NCI-H1930 (cell line): Measurements from ENCODE around the gene PANK3.
"Not testable (repeated sequence)": the region's sequence is repeated elsewhere in the genome, so short reads cannot be mapped to it uniquely, and the experiment has no call there.

Experiments used
- DNase-seq, 2 experiments: peaks; one replicate each; lab custom pipeline; 2025; lab: John Stamatoyannopoulos, UW

PANK3 gene

DNA sequence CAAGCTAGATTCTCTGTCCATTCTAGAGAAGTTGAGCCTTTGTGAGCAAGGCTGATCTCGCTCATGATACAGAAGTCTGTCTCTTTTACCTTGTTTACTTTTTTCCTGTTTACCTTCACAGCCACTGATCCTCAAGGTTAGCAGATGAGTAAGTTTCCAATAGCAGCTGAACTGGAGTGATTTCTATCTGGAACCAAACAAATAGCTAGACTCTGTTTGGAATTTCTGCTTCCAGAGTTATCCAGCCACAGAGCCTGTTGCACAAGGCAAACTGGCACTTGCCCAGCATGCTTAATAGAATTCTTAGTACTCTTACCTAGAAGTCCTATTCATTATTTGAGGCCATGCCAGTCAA is 12.8 kb upstream of the PANK3 start:
- no peak for DNase-seq

DNA sequence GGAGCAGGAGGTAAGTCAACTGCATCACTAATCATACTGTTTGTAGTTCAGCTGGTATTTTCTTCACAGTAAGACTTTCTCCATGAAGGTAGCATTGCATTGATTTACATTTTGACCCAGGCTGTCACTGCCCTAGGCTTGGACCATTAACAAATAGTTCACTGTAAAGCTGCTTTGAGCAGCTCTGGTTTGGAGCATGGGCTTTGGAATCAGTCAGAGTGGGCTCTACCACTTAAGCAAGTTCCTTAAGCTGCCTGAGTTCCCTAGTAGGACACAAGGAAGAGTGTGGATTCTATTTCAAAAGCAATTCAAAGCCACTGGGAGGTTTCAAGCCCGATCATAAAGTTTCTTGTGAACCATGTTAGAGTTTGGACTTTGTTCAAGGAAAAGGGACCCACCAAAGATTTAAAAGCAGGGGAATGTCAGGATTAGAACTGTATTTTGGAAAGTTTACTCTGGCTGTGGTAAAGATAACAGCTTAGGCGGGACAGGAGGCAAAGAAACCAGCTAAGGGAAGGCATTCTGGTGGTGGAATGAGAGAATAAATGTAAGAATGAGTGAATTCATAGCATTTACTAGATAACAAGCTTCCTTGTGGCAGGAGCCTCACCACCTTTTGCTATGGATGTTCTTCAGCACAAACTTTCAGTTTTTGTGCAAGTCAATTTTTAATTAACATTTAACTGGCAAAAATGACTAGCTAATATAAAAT is 12.3 kb upstream of the PANK3 start:
- no peak for DNase-seq

DNA sequence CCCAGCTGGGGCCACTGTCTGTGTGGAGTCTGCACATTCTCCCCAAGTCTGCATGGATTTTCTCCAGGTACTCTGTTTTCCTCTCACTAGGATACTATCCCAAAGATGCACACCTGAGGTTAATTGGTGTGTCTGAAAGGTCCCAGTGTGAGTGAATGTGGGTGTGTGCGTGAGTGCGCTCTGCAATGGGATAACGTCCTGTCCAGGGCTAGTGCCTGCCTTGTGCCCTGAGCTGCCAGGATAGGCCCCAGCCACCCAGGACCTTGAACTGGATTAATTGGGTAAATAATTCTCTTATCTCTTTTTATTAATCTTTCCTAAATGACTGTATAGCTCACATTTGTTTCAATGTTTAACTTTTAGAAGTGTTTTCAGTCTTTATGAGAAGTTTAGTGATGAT is 11.5 kb upstream of the PANK3 start:
- DNase-seq = no peak

GRCh38 chr5:168587987-168588386 is 8.8 kb upstream of the PANK3 start:
- DNase-seq = no peak

DNA sequence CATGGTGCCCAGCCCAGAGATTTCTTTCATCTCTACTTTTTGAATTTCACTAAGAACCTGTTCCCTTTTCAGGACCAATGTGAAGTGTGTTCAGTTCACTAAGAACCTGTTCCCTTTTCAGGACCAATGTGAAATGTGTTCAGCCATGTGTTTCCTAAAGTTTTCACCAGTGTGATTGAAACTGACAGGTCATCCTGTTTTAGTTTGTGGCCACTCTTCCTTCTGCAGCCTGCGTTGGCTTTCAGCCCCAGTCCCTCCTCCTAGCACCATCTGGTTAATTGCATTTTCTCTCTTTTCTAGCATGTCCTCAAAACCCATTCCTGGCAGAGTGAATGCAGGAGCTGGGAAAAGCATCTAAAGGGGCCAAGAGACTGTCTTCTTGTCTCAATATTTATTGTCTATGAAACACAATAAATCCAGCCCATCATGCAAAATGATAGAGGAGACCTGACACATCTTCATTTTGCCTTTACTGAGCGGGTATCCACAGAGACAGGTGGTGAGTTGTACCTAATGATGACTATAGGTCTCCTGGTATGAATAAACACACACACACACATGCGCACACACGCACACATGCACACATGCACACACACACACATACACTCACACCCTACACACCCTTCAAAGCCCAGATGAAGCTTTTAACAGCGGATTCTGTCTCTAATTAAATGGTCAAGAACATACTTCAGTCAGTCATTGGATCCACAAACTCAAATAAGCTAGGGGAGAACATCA is 6.1 kb upstream of the PANK3 start:
- DNase-seq = no peak

DNA sequence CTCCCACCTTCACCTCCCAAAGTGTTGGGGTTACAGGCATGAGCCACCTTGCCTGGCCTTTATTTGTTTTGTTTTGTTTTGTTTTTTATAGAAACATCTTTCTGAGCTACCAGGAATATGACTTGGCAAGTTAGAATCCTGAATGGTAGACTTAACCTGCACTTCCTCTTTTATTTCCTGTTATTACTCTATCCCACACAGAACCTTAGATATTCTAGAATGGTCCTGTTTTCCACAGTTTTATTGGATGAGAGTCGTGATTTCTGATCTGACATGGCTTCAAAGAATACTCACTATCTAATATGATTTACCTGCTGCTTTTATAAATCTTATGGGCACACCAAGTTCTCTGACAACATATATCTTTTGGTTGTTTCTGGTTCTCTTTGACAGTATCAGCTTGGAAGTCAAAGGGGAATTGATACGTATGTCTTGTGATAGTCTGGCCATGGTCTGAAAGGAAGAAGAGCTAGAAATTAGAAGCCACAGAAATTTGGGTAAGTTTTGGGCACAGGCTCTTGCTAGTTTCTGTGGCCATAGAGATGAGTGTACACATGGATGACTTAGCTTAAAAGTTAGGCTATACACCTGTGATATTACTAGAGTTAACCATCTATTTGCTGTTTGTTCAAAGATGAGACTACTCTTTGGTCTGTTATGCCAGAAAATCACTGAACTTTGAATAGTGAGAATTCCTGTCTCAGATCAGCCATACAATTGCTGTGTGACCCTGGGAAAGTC is 4.7 kb upstream of the PANK3 start:
- DNase-seq = no peak

- DNase-seq = not testable (repeated sequence)
These were observed 1.8 kb upstream of the PANK3 start for GRCh38 chr5:168580814-168581469.

- DNase-seq = no peak
These were observed 1.0 kb upstream of the PANK3 start for GRCh38 chr5:168580227-168580508.

DNA sequence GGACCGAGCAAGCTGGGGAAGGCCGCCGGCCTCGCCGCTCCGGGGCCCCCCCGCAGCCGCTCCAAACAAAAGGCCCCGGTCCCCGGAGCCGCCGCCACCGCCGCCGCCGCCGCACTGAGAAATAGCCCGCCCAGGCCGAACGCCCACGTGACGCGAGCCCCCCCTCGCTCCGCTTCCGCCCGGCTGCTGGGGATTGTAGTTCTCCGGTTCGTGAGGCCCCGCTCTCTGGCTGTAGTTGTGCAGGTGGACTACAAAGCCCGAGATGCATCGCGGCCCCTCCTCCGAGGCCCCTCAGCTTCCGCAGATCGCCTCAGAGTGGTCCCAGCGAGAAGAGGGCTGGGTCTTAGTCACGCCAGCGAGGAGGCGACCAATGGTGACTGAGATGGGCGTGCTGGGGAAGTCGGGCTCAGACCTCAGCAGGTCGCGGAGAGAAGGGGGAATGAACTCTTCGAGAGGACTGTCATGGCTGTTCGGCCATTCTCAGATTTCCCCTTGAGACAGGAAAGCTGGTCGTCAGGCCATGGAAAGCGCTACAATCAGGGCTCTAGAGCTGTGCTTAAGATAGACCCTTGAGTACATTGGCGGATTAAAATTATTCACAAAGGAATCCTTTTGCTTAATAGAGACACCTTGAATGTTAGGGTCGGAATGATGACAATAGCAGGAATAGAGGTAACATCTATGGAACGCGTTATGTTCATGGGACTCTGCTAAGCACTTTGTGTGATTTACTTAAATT is 489 bp upstream of the PANK3 start:
- peak; percentile 92 to 93 for DNase-seq

GRCh38 chr5:168578006-168578405 is 1.2 kb downstream of the PANK3 start:
- no peak for DNase-seq

GRCh38 chr5:168575391-168576372 is 3.5 kb downstream of the PANK3 start:
- DNase-seq = no peak

- DNase-seq = not testable (repeated sequence)
These were observed 5.0 kb downstream of the PANK3 start for GRCh38 chr5:168574156-168574555.

GRCh38 chr5:168573663-168574062 is 5.5 kb downstream of the PANK3 start:
- not testable (repeated sequence) for DNase-seq

DNA sequence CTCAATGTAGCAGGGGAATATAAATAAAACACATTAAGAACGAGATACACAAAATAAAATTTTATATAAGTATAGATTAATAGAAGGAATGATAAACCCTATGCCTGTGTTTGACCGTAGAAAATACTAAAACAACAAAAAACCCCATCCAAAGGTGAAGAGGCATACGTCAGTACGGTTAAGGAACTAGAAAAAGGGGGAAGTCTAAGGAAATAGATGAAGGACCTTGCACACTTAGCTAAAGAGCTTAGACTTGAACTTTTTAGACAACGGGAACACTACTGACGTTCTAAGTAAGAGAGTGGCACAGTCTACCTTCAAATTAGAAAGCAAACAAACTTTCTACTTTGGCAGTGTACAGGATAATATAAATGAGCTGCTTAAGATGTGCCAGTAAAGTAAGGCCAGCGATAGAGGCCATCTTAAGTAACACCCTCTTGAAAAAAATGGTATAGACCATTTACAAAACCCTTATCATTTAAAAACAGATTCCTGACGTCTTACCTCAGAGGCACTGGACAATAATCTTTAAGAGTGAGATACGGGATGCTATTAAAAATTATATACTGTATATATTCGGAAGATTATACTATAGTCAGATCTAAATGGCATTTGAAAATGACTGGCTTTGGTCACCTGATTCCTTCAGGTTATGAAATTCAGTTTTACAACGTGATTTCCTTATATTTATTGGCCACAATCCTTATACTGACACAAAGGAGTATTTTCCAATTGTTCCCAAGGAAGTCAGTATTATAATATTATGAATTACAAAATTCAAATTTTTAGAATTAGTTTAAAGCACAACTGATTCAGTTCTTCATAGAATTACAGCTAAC is 8.5 kb downstream of the PANK3 start:
- DNase-seq = no peak

DNA sequence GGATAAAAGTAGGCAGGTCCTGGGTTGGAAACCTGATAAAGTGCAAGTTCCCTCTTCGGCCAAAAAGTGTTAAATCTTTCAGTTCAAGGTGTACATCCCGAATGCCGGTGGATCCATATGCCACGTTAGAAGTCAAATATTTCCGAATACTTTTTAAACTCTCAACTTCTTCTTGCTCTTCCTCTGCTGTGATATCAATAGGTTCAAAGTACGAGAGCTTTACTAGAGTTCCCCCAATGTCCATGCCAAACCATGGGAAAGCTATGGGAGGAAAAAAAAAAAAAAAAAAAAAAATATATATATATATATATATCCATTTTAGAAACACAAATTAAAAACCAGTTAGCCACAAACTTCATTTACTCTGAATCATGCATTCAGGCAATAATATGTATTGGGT is 10.4 kb downstream of the PANK3 start:
- no peak for DNase-seq

DNA sequence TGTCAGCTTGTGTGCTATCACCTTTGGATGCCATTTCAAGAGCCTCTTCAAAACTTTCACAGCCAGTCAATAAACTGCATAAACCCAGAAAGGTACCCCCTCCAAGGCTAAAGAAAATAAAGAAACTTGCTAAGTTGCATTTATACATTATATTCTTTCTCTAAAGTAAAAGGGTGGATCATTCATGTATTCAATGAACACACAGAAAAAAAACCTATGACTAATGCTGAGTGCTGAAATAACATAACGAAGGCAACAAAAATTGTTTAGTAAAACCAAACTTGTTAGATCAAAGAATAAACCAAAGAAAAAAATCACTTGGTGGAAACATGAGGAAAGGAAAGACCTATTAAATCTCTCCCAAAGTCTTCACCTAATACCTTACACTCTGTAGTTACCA is 15.2 kb downstream of the PANK3 start:
- no peak for DNase-seq

GRCh38 chr5:168562279-168562678 is 16.9 kb downstream of the PANK3 start:
- DNase-seq = no peak

DNA sequence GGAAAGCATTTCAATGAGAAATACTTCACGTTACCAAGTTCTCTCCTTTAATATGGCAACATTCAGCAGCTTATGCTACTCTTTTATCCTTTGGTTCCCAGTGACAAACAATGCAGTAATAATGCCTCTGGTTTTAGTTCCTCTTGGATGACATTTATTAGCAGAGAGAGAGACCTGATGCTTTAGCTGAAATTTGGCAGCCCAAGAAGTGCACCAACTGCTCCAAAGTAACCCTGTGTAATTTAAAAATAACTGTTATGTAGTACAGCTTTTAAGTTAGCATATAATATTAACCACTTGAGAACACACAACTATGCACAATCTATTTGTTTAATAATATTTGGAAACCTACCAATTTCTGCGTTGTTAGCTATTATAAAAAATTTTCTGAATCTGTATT is 21.8 kb downstream of the PANK3 start:
- DNase-seq = no peak

DNA sequence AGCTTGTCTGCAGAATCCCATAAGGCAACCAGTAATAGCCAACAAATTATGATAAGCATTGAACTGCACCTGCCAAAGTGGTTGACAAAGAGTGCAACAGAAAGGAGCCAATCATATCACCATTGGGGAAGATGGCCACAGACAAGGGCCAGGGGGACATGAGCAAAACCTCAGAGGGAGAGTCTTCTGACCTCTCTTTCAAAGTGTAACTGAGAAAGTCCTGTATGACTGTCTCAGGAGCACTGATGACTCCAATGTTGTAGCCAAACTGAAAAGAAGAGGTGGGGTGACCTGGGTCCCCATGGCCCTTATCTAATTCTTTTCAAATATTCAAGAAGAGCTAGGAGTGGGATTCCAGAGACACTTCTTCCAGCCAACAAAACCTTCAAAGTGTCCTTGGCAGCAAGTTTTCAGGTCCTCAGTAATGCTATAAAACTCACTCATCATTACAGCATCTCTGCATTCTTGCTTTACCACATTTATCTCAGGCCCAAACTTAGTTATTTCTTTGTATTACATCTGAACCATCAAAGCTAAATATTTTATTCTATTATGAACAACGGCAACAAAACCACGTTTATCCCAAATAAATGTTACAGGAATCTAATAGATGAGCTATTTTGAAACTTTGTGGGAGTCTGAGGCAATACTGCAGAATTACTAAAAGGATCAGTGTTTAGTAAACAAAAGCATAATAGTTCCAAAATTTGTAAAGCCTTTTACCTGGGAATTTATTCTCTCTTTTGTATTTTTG is 25.6 kb downstream of the PANK3 start:
- no peak for DNase-seq
